ENCODE data around the gene UBR4.

The UBR4 gene

DNA sequence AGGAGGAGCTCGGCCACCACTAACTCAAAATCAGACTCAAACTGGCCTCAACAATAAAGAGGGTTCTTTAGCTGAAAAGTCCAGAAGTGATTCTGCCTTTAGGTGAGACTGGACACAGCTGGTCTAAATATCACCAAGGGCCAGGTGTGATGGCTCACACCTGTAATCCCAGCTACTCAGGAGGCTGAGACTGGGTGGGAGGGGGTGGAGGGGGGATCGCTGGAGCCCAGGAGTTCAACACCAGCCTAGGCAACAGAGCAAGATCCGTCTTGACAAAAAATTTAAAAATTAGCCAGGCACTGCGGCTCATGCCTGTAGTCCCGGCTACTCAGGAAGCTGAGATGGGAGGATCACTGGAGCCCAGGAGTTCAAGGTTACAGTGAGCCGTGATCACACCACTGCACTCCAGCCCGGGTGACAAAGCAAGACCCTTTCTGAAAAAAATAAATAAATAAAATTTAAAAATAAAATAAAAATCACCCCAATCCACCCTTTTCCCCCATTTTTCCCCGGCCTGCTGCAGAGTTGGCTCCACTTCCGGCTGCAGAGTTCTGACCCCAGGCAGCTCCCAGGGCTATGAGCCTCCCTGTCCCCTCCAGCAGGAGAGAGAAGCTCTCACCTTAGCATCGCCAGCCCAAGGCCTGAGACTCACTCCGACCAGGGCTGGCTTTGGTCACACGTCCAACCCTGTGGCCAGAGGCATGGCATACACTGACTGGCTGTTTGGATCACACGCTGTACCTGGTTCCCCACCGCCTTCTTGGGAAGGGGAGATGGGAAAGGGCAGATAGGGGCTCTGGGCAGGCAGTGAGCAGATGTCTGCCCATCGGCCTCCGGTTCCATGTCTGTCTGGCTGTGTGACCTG is 166.3 kb downstream of the UBR4 start:
- no peak for DNase-seq (ENCODE audit: low read depth)
- no peak overlapping the region for H3K4me3 ChIP-seq (ENCODE audit: low read depth, low read length)
- TF ChIP-seq, protein P1, sequence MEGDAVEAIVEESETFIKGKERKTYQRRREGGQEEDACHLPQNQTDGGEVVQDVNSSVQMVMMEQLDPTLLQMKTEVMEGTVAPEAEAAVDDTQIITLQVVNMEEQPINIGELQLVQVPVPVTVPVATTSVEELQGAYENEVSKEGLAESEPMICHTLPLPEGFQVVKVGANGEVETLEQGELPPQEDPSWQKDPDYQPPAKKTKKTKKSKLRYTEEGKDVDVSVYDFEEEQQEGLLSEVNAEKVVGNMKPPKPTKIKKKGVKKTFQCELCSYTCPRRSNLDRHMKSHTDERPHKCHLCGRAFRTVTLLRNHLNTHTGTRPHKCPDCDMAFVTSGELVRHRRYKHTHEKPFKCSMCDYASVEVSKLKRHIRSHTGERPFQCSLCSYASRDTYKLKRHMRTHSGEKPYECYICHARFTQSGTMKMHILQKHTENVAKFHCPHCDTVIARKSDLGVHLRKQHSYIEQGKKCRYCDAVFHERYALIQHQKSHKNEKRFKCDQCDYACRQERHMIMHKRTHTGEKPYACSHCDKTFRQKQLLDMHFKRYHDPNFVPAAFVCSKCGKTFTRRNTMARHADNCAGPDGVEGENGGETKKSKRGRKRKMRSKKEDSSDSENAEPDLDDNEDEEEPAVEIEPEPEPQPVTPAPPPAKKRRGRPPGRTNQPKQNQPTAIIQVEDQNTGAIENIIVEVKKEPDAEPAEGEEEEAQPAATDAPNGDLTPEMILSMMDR (IDR thresholded peaks at IDR 0.05; ENCODE audit: low read depth, low read length, missing control alignments) = no peak

GRCh38 chr1:19042675-19043578 is 167.1 kb downstream of the UBR4 start:
- TF ChIP-seq, protein P1 (IDR thresholded peaks at IDR 0.05; ENCODE audit: low read depth, low read length, missing control alignments) = no peak
- H3K4me3 ChIP-seq (ENCODE audit: low read depth, low read length) = no peak overlapping the region
- DNase-seq (ENCODE audit: low read depth) = no peak

DNA sequence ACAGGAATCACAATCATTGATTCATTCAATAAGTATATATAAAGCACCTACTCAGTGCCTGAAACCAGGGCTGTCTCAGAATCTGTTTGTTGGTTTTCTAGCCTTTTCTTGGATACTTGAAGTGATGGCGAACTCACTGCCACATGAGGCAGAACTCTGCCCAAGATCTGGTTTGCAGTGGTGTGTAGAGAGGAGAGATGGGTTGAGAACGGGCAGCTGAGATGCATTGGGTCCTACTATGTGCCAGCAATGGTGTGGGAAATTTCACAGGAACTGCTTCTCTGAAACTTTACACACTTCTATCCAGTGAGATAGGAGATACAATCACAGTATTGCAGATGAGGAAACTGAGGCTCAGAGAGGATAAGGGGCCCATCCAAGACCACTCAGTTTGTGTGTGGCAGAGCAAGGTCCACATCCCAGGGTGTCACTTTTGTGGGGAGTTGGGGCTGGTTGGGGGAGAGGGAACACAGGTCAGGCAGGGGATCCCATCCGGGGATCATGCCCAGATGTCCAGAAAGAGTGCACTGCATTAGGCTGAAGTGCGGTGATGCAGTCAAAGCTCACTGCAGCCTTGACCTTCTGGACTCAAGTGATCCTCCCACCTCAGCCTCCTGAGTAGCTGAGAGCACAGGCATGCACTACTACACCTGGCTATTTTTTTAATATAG is 169.9 kb downstream of the UBR4 start:
- TF ChIP-seq, protein P1 (IDR thresholded peaks at IDR 0.05; ENCODE audit: low read depth, low read length, missing control alignments) = no peak
- no peak overlapping the region for H3K4me3 ChIP-seq (ENCODE audit: low read depth, low read length)
- no peak for DNase-seq (ENCODE audit: low read depth)

DNA sequence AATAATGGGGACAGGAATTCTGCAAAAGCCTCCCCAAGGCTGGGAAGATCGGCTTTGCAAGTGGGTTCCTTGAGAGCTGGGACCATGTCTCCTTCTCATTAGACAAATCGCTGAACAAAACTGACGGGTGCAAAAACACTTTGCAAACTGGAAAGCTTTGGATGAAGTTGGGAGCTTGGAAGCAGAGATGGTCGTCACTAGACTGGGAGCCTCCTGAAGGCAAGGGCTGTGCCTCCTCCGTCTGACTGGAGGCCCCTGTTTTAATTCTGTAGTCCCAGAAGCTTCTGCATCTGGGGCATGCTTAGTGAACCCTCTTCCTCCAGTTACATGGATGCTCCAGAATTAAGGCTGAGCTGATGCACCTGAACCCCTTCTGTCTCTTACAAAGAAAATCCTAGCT is 171.3 kb downstream of the UBR4 start:
- no peak overlapping the region for H3K4me3 ChIP-seq (ENCODE audit: low read depth, low read length)
- TF ChIP-seq, protein P1 (IDR thresholded peaks at IDR 0.05; ENCODE audit: low read depth, low read length, missing control alignments) = no peak
- DNase-seq (ENCODE audit: low read depth) = no peak

GRCh38 chr1:19038096-19038495 is 172.0 kb downstream of the UBR4 start:
- TF ChIP-seq, protein P1 (IDR thresholded peaks at IDR 0.05; ENCODE audit: low read depth, low read length, missing control alignments) = no peak
- DNase-seq (ENCODE audit: low read depth) = no peak
- no peak overlapping the region for H3K4me3 ChIP-seq (ENCODE audit: low read depth, low read length)

GRCh38 chr1:19037659-19038058 is 172.4 kb downstream of the UBR4 start:
- H3K4me3 ChIP-seq (ENCODE audit: low read depth, low read length) = no peak overlapping the region
- TF ChIP-seq, protein P1 (IDR thresholded peaks at IDR 0.05; ENCODE audit: low read depth, low read length, missing control alignments) = no peak
- no peak for DNase-seq (ENCODE audit: low read depth)
